Activated CD8-positive, alpha-beta memory T cell treated with anti-CD3 and anti-CD28 coated beads, Interleukin-2, amount 50 U/mL, for 4 hours (primary cell): Measurements from ENCODE around the gene SLBP.
"Not testable (repeated sequence)": the region's sequence is repeated elsewhere in the genome, so short reads cannot be mapped to it uniquely, and the experiment has no call there.

Source experiments
- DNase-seq: peaks from one replicate; pipeline ENCODE4 v3.0.0-alpha.2; 2020

The SLBP gene

GRCh38 chr4:1705732-1706131 is 6.4 kb downstream of the SLBP start:
- no peak for DNase-seq

DNA sequence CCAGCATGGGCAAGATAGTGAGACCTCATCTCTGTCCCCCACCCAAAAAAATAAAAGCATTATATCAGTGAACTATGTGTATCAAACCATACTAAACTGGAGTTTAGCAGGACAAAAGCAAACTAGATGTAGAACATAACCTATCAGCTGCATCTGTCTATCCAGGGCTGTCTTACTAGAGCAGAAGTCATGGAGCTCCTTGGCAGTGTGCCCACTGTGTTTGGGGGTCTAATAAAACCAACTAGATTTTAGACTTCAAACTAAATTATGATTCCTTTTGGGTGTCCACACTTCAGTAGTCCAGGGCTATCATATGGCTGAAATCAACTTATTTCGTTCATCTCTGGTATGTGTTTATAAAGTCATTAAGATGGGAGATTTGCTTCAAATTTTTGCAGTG is 8.3 kb downstream of the SLBP start:
- DNase-seq: no peak

- not testable (repeated sequence) for DNase-seq
Measured at GRCh38 chr4:1701671-1702070, 10.4 kb downstream of the SLBP start.

DNA sequence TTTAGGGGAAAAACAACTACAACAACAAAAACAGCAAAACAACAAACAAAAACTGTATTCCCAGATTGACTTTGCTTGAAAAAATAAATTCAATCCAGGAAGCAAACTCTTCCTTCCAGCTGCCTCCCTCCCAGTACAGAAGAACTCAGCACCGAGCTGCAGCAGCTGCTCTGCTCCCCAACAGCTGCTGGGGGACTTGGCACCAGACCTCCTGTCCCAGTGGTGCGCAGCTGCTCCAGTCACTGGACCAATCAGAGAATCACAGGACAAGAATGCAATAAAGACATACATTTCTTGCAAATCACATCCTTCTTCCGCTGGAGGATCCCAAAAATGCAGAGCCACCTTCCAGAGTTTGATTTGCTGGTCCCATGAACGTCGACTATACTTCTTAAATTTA is 16.2 kb downstream of the SLBP start:
- DNase-seq: no peak

DNA sequence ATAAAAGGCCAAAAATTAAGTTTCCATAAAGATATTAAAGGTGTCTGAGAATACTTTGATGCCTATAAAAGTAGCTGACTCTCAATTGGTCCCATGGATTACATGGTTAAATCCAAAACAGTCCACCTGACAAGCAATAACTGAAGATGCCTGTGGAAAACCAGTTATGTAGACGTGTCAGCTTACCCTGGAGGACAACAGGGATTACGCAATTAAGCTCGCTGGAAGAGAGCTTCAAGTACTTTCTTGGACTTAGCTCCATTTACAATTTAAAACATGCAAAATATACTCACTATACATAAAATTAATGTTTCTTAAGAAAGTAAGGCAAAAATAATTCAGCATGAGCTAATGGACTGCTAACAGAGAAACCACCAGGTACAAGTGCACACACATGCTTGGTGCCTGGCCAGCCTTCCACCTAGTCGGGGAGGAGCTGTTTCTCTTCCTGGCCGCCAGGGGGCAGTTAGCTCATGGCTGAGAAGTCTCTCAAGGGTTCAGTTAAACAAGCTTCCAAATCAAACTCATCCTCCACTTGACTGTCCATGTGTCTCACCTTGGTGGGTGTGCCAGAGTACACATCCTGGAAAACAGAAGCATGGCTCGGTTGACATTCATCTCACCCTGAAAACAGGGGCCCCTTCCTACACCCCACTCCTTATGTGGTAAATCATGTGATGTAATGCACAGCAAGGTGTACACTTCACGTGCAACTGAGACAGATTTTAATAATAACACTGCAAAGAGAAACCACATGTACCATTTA is 18.8 kb downstream of the SLBP start:
- peak; percentile 78 for DNase-seq

- no peak for DNase-seq
Measured at GRCh38 chr4:1691737-1692373, 20.3 kb downstream of the SLBP start.

GRCh38 chr4:1690698-1691097 is 21.4 kb downstream of the SLBP start:
- DNase-seq: no peak

DNA sequence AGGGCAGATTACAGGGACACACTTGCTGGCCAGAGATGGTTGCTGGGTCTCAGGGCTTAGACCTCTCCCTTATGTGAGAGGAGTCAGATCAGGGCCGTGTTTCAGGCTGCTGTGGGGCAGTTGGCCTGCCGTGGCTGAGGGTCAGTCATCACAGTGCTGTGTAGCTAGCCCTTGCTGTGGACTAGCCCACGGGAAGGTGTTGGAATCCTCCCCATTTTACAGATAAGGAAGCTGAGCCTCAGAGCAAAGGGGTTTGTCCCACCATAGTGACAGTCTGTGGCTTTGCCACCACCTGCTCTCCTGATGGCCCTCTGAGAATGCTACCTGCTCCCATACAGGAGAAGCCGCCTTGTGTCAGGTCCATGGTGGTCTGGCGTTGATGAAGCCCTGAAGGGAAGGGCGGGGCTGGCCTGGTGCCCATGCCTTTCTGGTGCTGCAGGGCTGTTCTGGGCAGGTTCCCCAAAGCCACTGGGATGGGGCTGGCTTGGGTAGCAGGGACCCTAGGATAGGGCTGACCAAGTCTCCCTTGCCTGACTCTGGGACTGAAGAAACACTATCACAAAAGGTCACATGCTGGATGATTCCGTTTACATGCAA is 25.6 kb downstream of the SLBP start:
- DNase-seq: no peak

- no peak for DNase-seq
Measured at GRCh38 chr4:1685235-1686150, 26.6 kb downstream of the SLBP start.

DNA sequence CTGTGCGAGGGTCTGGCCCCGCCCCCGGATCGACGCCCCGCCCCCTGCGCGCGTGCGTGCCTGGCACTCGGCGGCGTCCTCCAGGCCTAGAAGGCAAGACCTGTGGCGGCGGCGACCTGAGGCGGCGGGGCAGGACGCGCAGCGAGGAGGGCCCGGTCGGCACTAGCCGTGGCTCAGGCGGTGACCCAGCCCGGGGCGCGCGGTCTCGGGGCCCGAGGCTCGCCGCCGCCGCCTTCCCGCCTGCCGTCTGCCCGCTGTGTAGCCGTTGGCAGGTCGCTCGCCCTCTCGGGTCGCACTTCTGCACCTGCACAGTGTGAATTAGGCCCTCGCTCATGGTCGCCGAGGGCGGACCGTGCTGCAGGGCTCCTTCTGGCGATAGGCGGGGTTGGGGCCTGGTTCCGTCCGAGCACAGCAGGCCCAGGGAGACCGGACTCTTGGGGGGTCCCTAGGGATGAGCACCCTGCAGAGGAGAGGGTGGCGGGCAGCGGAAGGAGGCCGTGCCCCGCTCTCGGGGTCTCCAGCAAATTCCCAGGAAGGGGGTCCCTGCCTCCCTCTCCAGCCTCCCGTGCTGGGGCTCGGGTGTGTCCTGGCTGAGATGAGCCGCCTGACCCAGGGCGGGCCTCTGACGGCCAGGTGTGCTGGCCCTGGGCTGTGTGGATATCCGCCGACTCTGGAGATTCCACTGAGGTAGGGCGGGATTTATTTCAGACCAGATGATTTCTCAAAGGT is 27.4 kb downstream of the SLBP start:
- peak; percentile 96 for DNase-seq

DNA sequence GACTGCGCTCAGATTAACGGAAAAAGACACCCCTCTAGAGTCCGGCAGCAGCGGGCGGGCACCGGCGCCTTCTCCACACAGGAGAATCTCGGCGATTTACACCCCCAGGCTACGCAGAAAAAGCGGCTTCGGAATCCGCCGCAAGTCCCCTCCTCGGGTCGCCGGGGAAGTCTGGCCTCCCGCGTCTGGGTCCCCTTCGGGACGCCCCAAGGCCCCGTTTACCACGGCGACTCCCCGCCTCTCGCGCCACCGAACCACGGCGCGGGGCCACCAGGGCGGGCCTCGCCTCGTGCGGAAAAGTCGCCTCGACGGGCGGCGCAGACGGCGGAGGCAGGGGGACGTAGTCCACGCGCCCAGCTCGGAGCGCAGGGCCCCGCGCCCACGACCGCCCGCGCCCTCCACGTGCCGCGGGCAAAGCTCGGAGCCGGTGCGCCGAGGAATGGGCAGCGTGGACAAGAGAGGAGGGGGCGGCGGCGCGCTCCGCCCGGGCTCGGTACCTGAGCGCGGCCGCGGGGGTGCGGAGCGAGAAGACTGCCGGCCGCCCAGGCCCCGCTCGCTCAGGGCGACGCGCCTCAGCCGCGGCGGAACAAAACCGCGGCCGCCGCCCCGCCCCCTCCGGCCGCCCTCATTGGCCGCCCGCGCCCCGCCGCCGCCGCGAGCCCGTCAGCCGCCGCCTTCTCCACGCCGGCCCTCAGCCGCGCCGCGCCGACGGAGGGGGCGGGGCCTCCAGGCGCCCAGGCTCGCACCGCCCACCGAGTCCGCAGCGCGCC is 28.2 kb downstream of the SLBP start, which contains the start of gene FAM53A:
FAM53A (minus strand) TSS at position 578 of the 770 bp plus-strand sequence. CDS start 15,572 bp downstream, outside the sequence.
- peak; percentile 41 for DNase-seq

DNA sequence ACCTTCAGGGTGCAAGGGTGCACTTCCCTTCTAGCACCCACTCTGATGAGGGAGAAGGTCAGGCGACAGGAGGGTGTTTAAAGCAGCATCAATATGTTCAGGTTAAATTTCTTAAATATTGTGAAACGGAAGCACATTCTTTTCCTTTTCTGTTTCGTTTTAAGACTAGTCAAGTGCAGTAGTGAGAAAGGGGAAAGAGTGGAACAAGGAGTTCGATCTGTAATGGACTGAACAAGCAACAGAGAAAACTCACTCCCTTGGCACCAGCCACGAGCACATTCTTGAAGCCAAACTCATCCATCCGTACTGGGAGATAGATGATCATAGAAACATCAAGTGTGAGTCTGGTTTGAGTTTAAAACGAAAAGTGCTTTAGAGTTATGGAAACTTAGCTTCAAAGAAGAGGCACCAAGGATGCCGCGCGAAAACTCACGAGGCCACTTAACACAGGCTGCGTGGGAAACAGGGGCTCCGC is 28.8 kb downstream of the SLBP start:
- DNase-seq: no peak

- no peak for DNase-seq
Measured at GRCh38 chr4:1682860-1683259, 29.3 kb downstream of the SLBP start.

GRCh38 chr4:1678244-1678643 is 33.9 kb downstream of the SLBP start:
- DNase-seq: no peak

- DNase-seq: no peak
Measured at GRCh38 chr4:1676605-1677525, 35.3 kb downstream of the SLBP start.

GRCh38 chr4:1675802-1676137 is 36.3 kb downstream of the SLBP start:
- no peak for DNase-seq

- no peak for DNase-seq
Measured at GRCh38 chr4:1675136-1675801, 36.9 kb downstream of the SLBP start.

GRCh38 chr4:1674682-1675081 is 37.4 kb downstream of the SLBP start:
- DNase-seq: no peak

- no peak for DNase-seq
Measured at GRCh38 chr4:1673671-1674070, 38.4 kb downstream of the SLBP start.

DNA sequence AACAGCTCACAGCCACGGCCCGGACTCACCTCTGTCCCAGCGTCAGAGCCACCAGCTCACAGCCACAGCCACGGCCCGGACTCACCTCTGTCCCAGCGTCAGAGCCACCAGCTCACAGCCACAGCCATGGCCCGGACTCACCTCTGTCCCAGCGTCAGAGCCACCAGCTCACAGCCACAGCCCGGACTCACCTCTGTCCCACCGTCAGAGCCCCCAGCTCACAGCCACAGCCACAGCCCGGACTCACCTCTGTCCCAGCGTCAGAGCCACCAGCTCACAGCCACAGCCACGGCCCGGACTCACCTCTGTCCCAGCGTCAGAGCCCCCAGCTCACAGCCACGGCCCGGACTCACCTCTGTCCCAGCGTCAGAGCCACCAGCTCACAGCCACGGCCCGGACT is 41.1 kb downstream of the SLBP start:
- DNase-seq: not testable (repeated sequence)
